Measurements from ENCODE around the gene PSMD11. TPM values are rescaled to one million over a fixed set of nuclear protein-coding genes. Genes with fewer than 3 reads are reported as not detected.

PSMD11 gene
- total RNA-seq, 4 donors from 2014 or later, result 44.2 to 77.0 (median 54.2) TPM

DNA sequence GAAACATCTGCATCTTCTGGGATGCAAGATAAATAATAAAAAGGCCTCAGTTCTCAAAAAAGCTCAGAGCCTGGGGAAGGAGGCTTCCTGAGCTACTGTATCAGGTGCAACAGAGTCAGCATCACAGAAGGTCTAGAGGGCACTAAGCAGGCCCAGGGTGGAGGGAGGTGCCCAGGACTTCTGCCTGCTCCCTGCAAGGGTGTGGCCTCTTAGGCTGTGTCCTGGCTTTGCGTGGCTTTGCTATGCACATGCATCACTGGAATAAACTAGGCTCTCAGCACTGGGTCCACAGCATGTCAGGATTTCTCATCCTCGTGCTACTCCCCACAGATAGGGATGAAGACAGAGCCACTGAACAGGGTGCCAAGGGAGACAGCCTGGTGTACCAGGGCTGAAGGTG lies 68.0 kb downstream of the PSMD11 start:
- H3K4me3 ChIP-seq (ENCODE audit: low read depth, poor library complexity, severe bottlenecking), result no peak overlapping the region
- intact Hi-C loops (cut with DNase I; ENCODE audit: low total_unique reads), result no loop called here
- DNase-seq (ENCODE audit: low spot score in 2 of 2), result no peak
- WGBS, 2 donors, result 79 to 90% methylated on average over 2 of the region's 2 CpGs
- no peak for TF ChIP-seq POLR2A (IDR thresholded peaks at IDR 0.05)
- TF ChIP-seq, protein P1, sequence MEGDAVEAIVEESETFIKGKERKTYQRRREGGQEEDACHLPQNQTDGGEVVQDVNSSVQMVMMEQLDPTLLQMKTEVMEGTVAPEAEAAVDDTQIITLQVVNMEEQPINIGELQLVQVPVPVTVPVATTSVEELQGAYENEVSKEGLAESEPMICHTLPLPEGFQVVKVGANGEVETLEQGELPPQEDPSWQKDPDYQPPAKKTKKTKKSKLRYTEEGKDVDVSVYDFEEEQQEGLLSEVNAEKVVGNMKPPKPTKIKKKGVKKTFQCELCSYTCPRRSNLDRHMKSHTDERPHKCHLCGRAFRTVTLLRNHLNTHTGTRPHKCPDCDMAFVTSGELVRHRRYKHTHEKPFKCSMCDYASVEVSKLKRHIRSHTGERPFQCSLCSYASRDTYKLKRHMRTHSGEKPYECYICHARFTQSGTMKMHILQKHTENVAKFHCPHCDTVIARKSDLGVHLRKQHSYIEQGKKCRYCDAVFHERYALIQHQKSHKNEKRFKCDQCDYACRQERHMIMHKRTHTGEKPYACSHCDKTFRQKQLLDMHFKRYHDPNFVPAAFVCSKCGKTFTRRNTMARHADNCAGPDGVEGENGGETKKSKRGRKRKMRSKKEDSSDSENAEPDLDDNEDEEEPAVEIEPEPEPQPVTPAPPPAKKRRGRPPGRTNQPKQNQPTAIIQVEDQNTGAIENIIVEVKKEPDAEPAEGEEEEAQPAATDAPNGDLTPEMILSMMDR (IDR thresholded peaks at IDR 0.05), result no peak

DNA sequence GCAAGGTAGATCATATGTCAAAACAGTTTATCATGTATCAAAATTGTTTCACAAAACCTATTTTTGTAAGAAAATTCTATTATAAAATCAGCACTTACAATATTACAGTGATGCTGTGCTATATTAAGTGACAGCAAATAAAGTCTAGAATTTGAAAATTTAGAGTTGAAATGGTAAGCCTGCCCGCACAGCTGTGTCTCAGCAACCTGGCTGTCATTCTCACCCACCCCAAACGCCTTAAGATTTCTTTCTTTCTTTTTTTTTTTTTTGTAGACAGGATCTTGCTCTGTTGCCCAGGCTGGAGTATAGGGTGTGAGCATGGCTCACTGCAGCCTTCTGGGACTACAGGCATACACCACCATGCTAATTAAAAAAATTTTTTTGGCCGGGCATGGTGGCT lies 69.3 kb downstream of the PSMD11 start:
- intact Hi-C loops (cut with DNase I; ENCODE audit: low total_unique reads), result no loop called here
- TF ChIP-seq, protein P1 (IDR thresholded peaks at IDR 0.05), result no peak
- TF ChIP-seq POLR2A (IDR thresholded peaks at IDR 0.05), result no peak
- no peak for DNase-seq (ENCODE audit: low spot score in 2 of 2)
- WGBS, 2 donors, result 91 to 94% methylated on average over 3 of the region's 3 CpGs
- no peak overlapping the region for H3K4me3 ChIP-seq (ENCODE audit: low read depth, poor library complexity, severe bottlenecking)

DNA sequence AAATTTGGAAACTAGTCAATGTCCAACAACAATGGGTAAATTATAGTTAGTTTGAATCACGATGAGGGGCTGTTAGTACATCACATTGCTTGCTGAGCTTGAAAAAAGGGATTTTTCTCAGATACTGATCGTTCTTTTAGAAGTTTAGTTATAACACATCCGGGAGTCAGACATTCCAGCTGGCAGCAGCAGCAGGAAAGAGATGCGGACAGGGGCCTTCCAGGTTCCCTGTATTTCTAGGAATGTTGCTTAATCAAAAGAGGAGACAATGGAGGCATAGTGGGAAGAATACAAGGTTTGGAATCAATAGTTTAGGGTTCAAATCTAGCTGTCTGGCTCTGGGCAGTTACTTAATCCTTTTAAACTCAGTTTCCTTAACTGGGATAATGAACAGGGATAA lies 70.3 kb downstream of the PSMD11 start:
- intact Hi-C loops (cut with DNase I; ENCODE audit: low total_unique reads), result no loop called here
- no peak for DNase-seq (ENCODE audit: low spot score in 2 of 2)
- H3K4me3 ChIP-seq (ENCODE audit: low read depth, poor library complexity, severe bottlenecking), result no peak overlapping the region
- WGBS, 2 donors, result 69 to 75% methylated on average over 4 of the region's 4 CpGs
- no peak for TF ChIP-seq POLR2A (IDR thresholded peaks at IDR 0.05)
- TF ChIP-seq, protein P1 (IDR thresholded peaks at IDR 0.05), result no peak

DNA sequence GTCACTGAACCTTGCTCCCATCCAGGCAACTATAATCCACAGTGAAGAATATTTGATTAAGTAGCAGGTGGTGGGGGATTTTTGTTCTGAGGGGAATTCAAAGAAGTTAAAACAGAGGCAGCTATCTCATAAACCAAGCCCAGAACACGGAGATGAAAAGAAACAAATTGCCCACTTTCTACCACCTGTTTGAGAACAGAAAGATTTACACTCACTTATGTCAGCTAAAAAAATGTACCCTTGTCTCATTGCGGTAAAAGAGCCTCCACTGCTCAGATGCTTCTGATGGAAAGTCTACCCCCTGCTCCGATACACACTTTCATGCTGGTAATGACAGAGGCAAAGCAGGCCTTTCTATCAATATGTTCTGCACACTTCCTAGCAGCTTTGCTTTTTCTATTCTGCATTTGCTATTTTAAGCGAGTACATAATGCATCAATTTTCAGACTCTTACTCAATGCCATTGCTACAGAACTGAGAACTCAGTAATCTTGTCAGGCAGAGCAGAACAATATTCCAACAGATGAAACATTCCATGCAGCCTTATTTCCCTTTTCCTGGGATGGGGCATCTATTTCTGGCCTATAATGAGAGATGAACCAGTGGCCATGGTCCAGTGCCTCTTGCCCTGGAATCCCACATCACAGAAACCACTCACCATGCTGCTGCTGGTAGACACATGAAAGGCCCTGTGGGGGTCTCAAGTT lies 71.5 kb downstream of the PSMD11 start:
- no peak overlapping the region for H3K4me3 ChIP-seq (ENCODE audit: low read depth, poor library complexity, severe bottlenecking)
- TF ChIP-seq POLR2A (IDR thresholded peaks at IDR 0.05), result no peak
- TF ChIP-seq, protein P1 (IDR thresholded peaks at IDR 0.05), result no peak
- WGBS, 2 donors, result 93 to 94% methylated on average over 4 of the region's 4 CpGs
- no peak for DNase-seq (ENCODE audit: low spot score in 2 of 2)
- intact Hi-C loops (cut with DNase I; ENCODE audit: low total_unique reads), result no loop called here

DNA sequence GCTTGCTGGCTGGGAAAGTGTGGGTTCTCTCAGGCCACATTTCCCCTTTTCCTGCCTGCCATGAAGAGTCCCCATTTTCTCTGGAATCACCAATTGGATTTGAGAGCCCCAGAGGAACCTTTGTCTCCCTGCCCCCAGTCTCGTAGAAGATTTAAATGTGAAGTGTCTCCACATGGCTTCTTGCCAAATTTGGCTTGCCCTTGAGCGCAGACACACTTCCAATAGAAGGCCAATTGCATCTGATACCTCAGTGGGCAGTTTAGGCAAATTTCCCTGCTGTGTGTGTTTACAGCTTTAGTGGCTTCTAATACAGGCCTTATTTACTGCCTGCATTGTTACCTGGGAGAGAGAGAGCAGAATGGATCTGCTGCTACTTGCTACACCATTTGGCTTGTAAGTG lies 72.1 kb downstream of the PSMD11 start:
- intact Hi-C loops (cut with DNase I; ENCODE audit: low total_unique reads), result no loop called here
- TF ChIP-seq, protein P1 (IDR thresholded peaks at IDR 0.05), result no peak
- no peak for TF ChIP-seq POLR2A (IDR thresholded peaks at IDR 0.05)
- 11 to 92% methylated on average over 2 of the region's 2 CpGs for WGBS, 2 donors
- no peak for DNase-seq (ENCODE audit: low spot score in 2 of 2)
- H3K4me3 ChIP-seq (ENCODE audit: low read depth, poor library complexity, severe bottlenecking), result no peak overlapping the region

Data from lower leg skin (tissue), 4 donors.